ENCODE data around the gene FRMD5.

The FRMD5 gene

GRCh38 chr15:44215594-44215993 is 20.5 kb upstream of the FRMD5 start:
- no peak for DNase-seq
- Histone ChIP-seq H3K27me3 (replicated peaks; ENCODE audit: control insufficient read depth, insufficient read depth, low read length, poor library complexity, severe bottlenecking) (no peaks in the 10 kb centered on the region), H3K4me3 (ENCODE audit: insufficient read depth, low read depth, low read length, poor library complexity, severe bottlenecking) (no peak overlapping the region), H3K27ac (ENCODE audit: insufficient read depth, low read length, poor library complexity, severe bottlenecking) (no peak overlapping the region), H3K4me1 (ENCODE audit: control insufficient read depth, insufficient read depth, low read length, poor library complexity, severe bottlenecking) (no peaks in the 10 kb centered on the region), H3K36me3 (ENCODE audit: control insufficient read depth, insufficient read depth, low read length) (no peaks in the 10 kb centered on the region), H3K9me3 (ENCODE audit: control insufficient read depth, low read length) (no peaks in the 10 kb centered on the region)

DNA sequence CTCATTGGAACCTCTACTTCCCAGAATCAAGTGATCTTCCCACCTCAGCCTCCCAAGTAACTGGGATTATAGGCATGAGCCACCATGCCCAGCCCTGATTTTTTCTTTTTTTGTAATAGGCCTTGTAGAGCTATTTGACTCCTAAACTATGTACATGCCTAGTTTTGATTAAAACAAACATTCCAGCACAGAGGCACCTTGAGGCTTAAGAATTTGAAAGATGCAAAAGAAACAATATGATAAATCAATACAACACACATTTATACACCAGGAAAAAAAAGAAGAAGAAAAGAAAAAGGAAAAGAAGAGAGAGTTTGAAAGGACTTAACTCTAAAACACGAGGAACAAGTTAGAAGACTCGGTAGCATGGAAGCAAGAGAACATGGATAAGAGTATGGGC is 13.9 kb upstream of the FRMD5 start:
- no peak overlapping the region for H3K4me3 ChIP-seq (ENCODE audit: insufficient read depth, low read depth, low read length, poor library complexity, severe bottlenecking)
- H3K36me3 ChIP-seq (ENCODE audit: control insufficient read depth, insufficient read depth, low read length): no peaks in the 10 kb centered on the region
- DNase-seq: no peak
- H3K4me1 ChIP-seq (ENCODE audit: control insufficient read depth, insufficient read depth, low read length, poor library complexity, severe bottlenecking): no peaks in the 10 kb centered on the region
- no peaks in the 10 kb centered on the region for H3K9me3 ChIP-seq (ENCODE audit: control insufficient read depth, low read length)
- H3K27me3 ChIP-seq (replicated peaks; ENCODE audit: control insufficient read depth, insufficient read depth, low read length, poor library complexity, severe bottlenecking): no peaks in the 10 kb centered on the region
- H3K27ac ChIP-seq (ENCODE audit: insufficient read depth, low read length, poor library complexity, severe bottlenecking): no peak overlapping the region

DNA sequence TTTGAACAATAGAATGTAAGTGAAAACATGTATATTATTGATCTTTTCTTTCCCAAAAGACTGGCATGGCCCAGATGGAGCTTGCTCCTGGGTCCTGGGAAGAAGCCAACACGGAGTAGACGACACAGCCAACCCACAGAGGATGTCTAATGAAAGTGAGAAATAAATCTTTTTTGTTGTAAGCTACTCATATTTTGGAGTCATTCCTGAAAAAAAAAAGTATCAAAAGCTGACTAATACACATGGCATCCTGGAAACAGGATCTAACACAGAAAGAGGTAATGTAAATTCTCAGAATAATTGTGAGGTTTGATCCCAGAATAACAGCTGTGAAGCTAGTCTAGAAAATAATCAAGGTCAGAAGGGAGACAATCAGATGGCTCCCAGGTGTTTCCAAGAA is 12.6 kb upstream of the FRMD5 start:
- DNase-seq: no peak
- no peaks in the 10 kb centered on the region for H3K27me3 ChIP-seq (replicated peaks; ENCODE audit: control insufficient read depth, insufficient read depth, low read length, poor library complexity, severe bottlenecking)
- no peak overlapping the region for H3K4me3 ChIP-seq (ENCODE audit: insufficient read depth, low read depth, low read length, poor library complexity, severe bottlenecking)
- no peak overlapping the region for H3K27ac ChIP-seq (ENCODE audit: insufficient read depth, low read length, poor library complexity, severe bottlenecking)
- no peaks in the 10 kb centered on the region for H3K36me3 ChIP-seq (ENCODE audit: control insufficient read depth, insufficient read depth, low read length)
- H3K4me1 ChIP-seq (ENCODE audit: control insufficient read depth, insufficient read depth, low read length, poor library complexity, severe bottlenecking): no peaks in the 10 kb centered on the region
- no peaks in the 10 kb centered on the region for H3K9me3 ChIP-seq (ENCODE audit: control insufficient read depth, low read length)

- H3K36me3 ChIP-seq (ENCODE audit: control insufficient read depth, insufficient read depth, low read length): no peaks in the 10 kb centered on the region
- H3K27ac ChIP-seq (ENCODE audit: insufficient read depth, low read length, poor library complexity, severe bottlenecking): no peak overlapping the region
- H3K27me3 ChIP-seq (replicated peaks; ENCODE audit: control insufficient read depth, insufficient read depth, low read length, poor library complexity, severe bottlenecking): peaks cover 8% of the 10 kb centered on the region
- H3K9me3 ChIP-seq (ENCODE audit: control insufficient read depth, low read length): no peaks in the 10 kb centered on the region
- H3K4me1 ChIP-seq (ENCODE audit: control insufficient read depth, insufficient read depth, low read length, poor library complexity, severe bottlenecking): peaks cover 6% of the 10 kb centered on the region
- no peak for DNase-seq
- H3K4me3 ChIP-seq (ENCODE audit: insufficient read depth, low read depth, low read length, poor library complexity, severe bottlenecking): no peak overlapping the region
These were observed 4.3 kb upstream of the FRMD5 start for GRCh38 chr15:44199393-44199792.

GRCh38 chr15:44194323-44195150 is 534 bp downstream of the FRMD5 start:
- peak in 2 of 3 donors; percentile 1 to 13 for DNase-seq
- Histone ChIP-seq H3K9me3 (ENCODE audit: control insufficient read depth, low read length) (no peaks in the 10 kb centered on the region), H3K36me3 (ENCODE audit: control insufficient read depth, insufficient read depth, low read length) (no peaks in the 10 kb centered on the region), H3K4me3 (ENCODE audit: insufficient read depth, low read depth, low read length, poor library complexity, severe bottlenecking) (peak overlapping the region; percentile 51), H3K27ac (ENCODE audit: insufficient read depth, low read length, poor library complexity, severe bottlenecking) (no peak overlapping the region), H3K4me1 (ENCODE audit: control insufficient read depth, insufficient read depth, low read length, poor library complexity, severe bottlenecking) (peaks cover 14% of the 10 kb centered on the region), H3K27me3 (replicated peaks; ENCODE audit: control insufficient read depth, insufficient read depth, low read length, poor library complexity, severe bottlenecking) (peaks cover 31% of the 10 kb centered on the region)

GRCh38 chr15:44193651-44194322 is 1.3 kb downstream of the FRMD5 start:
- Histone ChIP-seq H3K36me3 (ENCODE audit: control insufficient read depth, insufficient read depth, low read length) (no peaks in the 10 kb centered on the region), H3K4me1 (ENCODE audit: control insufficient read depth, insufficient read depth, low read length, poor library complexity, severe bottlenecking) (peaks cover 14% of the 10 kb centered on the region), H3K27ac (ENCODE audit: insufficient read depth, low read length, poor library complexity, severe bottlenecking) (no peak overlapping the region), H3K4me3 (ENCODE audit: insufficient read depth, low read depth, low read length, poor library complexity, severe bottlenecking) (peak overlapping the region; percentile 51), H3K27me3 (replicated peaks; ENCODE audit: control insufficient read depth, insufficient read depth, low read length, poor library complexity, severe bottlenecking) (peaks cover 31% of the 10 kb centered on the region), H3K9me3 (ENCODE audit: control insufficient read depth, low read length) (no peaks in the 10 kb centered on the region)
- no peak for DNase-seq

DNA sequence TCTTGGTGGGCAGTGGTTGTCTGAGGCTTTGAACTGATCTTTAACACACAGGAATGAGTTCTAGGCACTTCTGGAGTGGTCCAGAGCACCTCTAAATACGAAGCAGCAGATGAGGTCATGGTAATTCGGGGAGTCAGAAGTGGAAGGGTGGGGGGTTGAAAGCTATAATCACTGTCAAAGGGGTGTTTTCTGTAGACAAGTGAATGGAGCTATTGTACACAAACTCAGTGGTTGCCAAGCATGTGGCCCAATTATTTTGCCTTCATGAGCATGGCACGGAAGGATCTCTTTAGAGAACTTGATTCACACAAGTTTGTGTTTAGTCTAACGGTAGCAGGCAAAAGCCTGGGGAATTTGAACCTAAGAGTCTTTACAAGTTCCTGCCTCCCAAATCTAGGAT is 6.3 kb downstream of the FRMD5 start:
- peaks cover 2% of the 10 kb centered on the region for H3K4me1 ChIP-seq (ENCODE audit: control insufficient read depth, insufficient read depth, low read length, poor library complexity, severe bottlenecking)
- H3K27me3 ChIP-seq (replicated peaks; ENCODE audit: control insufficient read depth, insufficient read depth, low read length, poor library complexity, severe bottlenecking): peaks cover 17% of the 10 kb centered on the region
- H3K9me3 ChIP-seq (ENCODE audit: control insufficient read depth, low read length): no peaks in the 10 kb centered on the region
- H3K27ac ChIP-seq (ENCODE audit: insufficient read depth, low read length, poor library complexity, severe bottlenecking): no peak overlapping the region
- no peak overlapping the region for H3K4me3 ChIP-seq (ENCODE audit: insufficient read depth, low read depth, low read length, poor library complexity, severe bottlenecking)
- no peak for DNase-seq
- no peaks in the 10 kb centered on the region for H3K36me3 ChIP-seq (ENCODE audit: control insufficient read depth, insufficient read depth, low read length)

GRCh38 chr15:44186705-44187104 is 8.4 kb downstream of the FRMD5 start:
- Histone ChIP-seq H3K9me3 (ENCODE audit: control insufficient read depth, low read length) (no peaks in the 10 kb centered on the region), H3K36me3 (ENCODE audit: control insufficient read depth, insufficient read depth, low read length) (no peaks in the 10 kb centered on the region), H3K27ac (ENCODE audit: insufficient read depth, low read length, poor library complexity, severe bottlenecking) (no peak overlapping the region), H3K4me3 (ENCODE audit: insufficient read depth, low read depth, low read length, poor library complexity, severe bottlenecking) (no peak overlapping the region), H3K27me3 (replicated peaks; ENCODE audit: control insufficient read depth, insufficient read depth, low read length, poor library complexity, severe bottlenecking) (peaks cover 8% of the 10 kb centered on the region), H3K4me1 (ENCODE audit: control insufficient read depth, insufficient read depth, low read length, poor library complexity, severe bottlenecking) (no peaks in the 10 kb centered on the region)
- DNase-seq: no peak

DNA sequence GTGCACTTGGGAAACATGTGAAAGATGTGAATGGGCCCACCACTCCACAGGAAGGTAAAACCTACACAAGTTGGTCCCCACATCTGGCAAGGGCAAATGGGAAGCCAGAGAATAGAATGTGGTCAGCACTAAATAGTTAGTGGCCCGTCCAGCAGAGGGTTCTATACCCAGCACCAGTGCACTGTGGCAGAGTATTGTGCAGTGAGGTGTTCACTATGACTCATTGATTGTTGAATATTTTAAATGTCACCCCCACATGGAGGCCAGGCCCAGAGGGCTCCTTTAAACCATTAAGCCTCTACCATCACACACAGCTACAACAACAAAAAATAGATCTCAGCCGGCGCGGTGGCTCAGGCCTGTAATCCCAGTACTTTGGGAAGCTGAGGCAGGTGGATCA is 11.7 kb downstream of the FRMD5 start:
- H3K36me3 ChIP-seq (ENCODE audit: control insufficient read depth, insufficient read depth, low read length): no peaks in the 10 kb centered on the region
- no peak overlapping the region for H3K27ac ChIP-seq (ENCODE audit: insufficient read depth, low read length, poor library complexity, severe bottlenecking)
- H3K4me3 ChIP-seq (ENCODE audit: insufficient read depth, low read depth, low read length, poor library complexity, severe bottlenecking): no peak overlapping the region
- DNase-seq: no peak
- H3K27me3 ChIP-seq (replicated peaks; ENCODE audit: control insufficient read depth, insufficient read depth, low read length, poor library complexity, severe bottlenecking): no peaks in the 10 kb centered on the region
- H3K9me3 ChIP-seq (ENCODE audit: control insufficient read depth, low read length): no peaks in the 10 kb centered on the region
- no peaks in the 10 kb centered on the region for H3K4me1 ChIP-seq (ENCODE audit: control insufficient read depth, insufficient read depth, low read length, poor library complexity, severe bottlenecking)

GRCh38 chr15:44181410-44181809 is 13.7 kb downstream of the FRMD5 start:
- no peaks in the 10 kb centered on the region for H3K36me3 ChIP-seq (ENCODE audit: control insufficient read depth, insufficient read depth, low read length)
- H3K4me1 ChIP-seq (ENCODE audit: control insufficient read depth, insufficient read depth, low read length, poor library complexity, severe bottlenecking): no peaks in the 10 kb centered on the region
- no peak for DNase-seq
- H3K9me3 ChIP-seq (ENCODE audit: control insufficient read depth, low read length): no peaks in the 10 kb centered on the region
- no peaks in the 10 kb centered on the region for H3K27me3 ChIP-seq (replicated peaks; ENCODE audit: control insufficient read depth, insufficient read depth, low read length, poor library complexity, severe bottlenecking)
- no peak overlapping the region for H3K4me3 ChIP-seq (ENCODE audit: insufficient read depth, low read depth, low read length, poor library complexity, severe bottlenecking)
- no peak overlapping the region for H3K27ac ChIP-seq (ENCODE audit: insufficient read depth, low read length, poor library complexity, severe bottlenecking)
